Liver (tissue), 3 donors: ENCODE measurements around the gene MGAT3.

ENCODE experiments used
- EGR1 ChIP-seq, 2 donors: IDR thresholded peaks; 2 replicates each; pipeline ENCODE4 v1.6.1; 2016 to 2018; ENCODE audit warnings: antibody characterized with exemption in 2 of 2, low read depth in 2 of 2
- SP1 ChIP-seq: IDR thresholded peaks from 2 replicates; pipeline ENCODE4 v1.6.1; 2018; ENCODE audit warnings: antibody characterized with exemption, mild to moderate bottlenecking
- TF ChIP-seq, protein P1 (sequence below): IDR thresholded peaks from 2 replicates; pipeline ENCODE4 v1.6.1; 2016; ENCODE audit warnings: antibody characterized with exemption
- TF ChIP-seq, protein P2 (sequence below): fragments of 150-350 bp; IDR thresholded peaks from 2 replicates; pipeline ENCODE4 v1.5.1; 2017; ENCODE audit warnings: improper control_type of control experiment, low read depth, low read length; ENCODE audit not compliant: missing input control
- TF ChIP-seq, protein P3 (sequence below): IDR thresholded peaks from 2 replicates; pipeline ENCODE4 v1.6.1; 2016; ENCODE audit warnings: antibody characterized with exemption
- donor health status: healthy.
- donor health status: healthy.

DNA sequence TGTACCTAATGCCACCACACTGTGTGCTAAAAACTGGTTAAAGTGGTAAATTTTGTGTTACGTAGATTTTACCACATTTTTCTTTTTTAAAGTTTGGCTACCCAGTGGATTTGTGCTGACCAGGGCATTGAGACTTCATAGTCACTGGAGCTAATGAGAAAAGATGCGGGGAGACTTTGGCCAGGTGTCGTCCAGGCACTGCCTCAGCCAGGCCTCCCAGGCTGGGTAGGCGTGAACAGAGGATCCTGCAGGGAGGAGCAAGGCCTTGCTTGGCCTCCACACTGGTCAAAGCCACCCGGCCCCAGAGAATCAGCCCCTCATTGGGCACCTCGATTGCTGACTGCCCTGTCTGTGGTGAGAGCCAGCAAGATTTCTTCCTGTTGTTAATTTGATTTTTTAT is 13.4 kb upstream of the MGAT3 start:
- TF ChIP-seq, protein P1, sequence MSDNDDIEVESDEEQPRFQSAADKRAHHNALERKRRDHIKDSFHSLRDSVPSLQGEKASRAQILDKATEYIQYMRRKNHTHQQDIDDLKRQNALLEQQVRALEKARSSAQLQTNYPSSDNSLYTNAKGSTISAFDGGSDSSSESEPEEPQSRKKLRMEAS, result no peak
- TF ChIP-seq, protein P2, sequence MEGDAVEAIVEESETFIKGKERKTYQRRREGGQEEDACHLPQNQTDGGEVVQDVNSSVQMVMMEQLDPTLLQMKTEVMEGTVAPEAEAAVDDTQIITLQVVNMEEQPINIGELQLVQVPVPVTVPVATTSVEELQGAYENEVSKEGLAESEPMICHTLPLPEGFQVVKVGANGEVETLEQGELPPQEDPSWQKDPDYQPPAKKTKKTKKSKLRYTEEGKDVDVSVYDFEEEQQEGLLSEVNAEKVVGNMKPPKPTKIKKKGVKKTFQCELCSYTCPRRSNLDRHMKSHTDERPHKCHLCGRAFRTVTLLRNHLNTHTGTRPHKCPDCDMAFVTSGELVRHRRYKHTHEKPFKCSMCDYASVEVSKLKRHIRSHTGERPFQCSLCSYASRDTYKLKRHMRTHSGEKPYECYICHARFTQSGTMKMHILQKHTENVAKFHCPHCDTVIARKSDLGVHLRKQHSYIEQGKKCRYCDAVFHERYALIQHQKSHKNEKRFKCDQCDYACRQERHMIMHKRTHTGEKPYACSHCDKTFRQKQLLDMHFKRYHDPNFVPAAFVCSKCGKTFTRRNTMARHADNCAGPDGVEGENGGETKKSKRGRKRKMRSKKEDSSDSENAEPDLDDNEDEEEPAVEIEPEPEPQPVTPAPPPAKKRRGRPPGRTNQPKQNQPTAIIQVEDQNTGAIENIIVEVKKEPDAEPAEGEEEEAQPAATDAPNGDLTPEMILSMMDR, result no peak
- TF ChIP-seq, protein P3, sequence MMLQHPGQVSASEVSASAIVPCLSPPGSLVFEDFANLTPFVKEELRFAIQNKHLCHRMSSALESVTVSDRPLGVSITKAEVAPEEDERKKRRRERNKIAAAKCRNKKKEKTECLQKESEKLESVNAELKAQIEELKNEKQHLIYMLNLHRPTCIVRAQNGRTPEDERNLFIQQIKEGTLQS, result no peak
- no peak for TF ChIP-seq EGR1 (IDR thresholded peaks at IDR 0.05; ENCODE audit: low read depth in 2 of 2)
- no peak for TF ChIP-seq SP1
